Common myeloid progenitor, CD34-positive (primary cell): ENCODE results near the gene CPOX.
A peak's percentile ranks its signal among the peaks of the same experiment; 100 is the strongest.

Experiments
- CTCF ChIA-PET: fragments of 350-600 bp; sonication (Branson Sonifier 250); formaldehyde crosslinking; loops from one replicate; lab custom pipeline; 2021; ENCODE audit warnings: antibody characterized with exemption; lab: Charles Lee
- POLR2A ChIA-PET: fragments of 350-600 bp; sonication (Branson Sonifier 250); formaldehyde crosslinking; loops from one replicate; lab custom pipeline; 2021; ENCODE audit warnings: antibody characterized with exemption; lab: Charles Lee
- DNase-seq, 3 donors: peaks; one replicate each; pipeline versions ENCODE4 v3.0.0 to v3.0.0-alpha.2; 2013
- H3K27ac ChIP-seq, 2 experiments: 1 replicate in 1 of 2; 2 replicates in 1 of 2; pipeline ENCODE4 v1.7.0; 2013; ENCODE audit warnings: inconsistent platforms in 2 of 2, low read length in 2 of 2, mild to moderate bottlenecking in 2 of 2, low read depth in 1 of 2, moderate library complexity in 1 of 2; ENCODE audit not compliant: severe bottlenecking in 2 of 2, insufficient read depth in 1 of 2, poor library complexity in 1 of 2
- H3K27me3 ChIP-seq, 5 experiments: replicated peaks in 2 of 5; 1 replicate in 3 of 5; 2 replicates in 2 of 5; pipeline versions ENCODE4 v1.6.1 to v1.7.0; 2013; ENCODE audit warnings: low read length in 4 of 5, mild to moderate bottlenecking in 2 of 5, moderate library complexity in 2 of 5, inconsistent platforms in 1 of 5; ENCODE audit not compliant: insufficient read depth in 5 of 5, control insufficient read depth in 4 of 5
- H3K36me3 ChIP-seq, 4 experiments: 1 replicate in 2 of 4; 2 replicates in 2 of 4; pipeline versions ENCODE4 v1.6.1 to v1.7.0; 2013; ENCODE audit warnings: low read length in 3 of 4, control low read depth in 1 of 4, mild to moderate bottlenecking in 1 of 4; ENCODE audit not compliant: control insufficient read depth in 4 of 4, insufficient read depth in 4 of 4
- H3K4me1 ChIP-seq, 4 experiments: 1 replicate in 3 of 4; 2 replicates in 1 of 4; pipeline versions ENCODE4 v1.6.1 to v1.7.1; 2013; ENCODE audit warnings: low read length in 3 of 4, mild to moderate bottlenecking in 3 of 4, control low read depth in 1 of 4, inconsistent platforms in 1 of 4, moderate library complexity in 1 of 4; ENCODE audit not compliant: control insufficient read depth in 4 of 4, insufficient read depth in 4 of 4; ENCODE audit errors: control extremely low read depth in 1 of 4
- H3K4me3 ChIP-seq, 7 experiments: 1 replicate in 4 of 7; 2 replicates in 3 of 7; pipeline versions ENCODE4 v1.5.1 to v1.7.0; 2013; ENCODE audit warnings: mild to moderate bottlenecking in 7 of 7, low read length in 6 of 7, moderate library complexity in 6 of 7, inconsistent platforms in 2 of 7, low read depth in 2 of 7, control low read depth in 1 of 7; ENCODE audit not compliant: insufficient read depth in 4 of 7, control insufficient read depth in 1 of 7; ENCODE audit errors: extremely low read depth in 1 of 7
- H3K9me3 ChIP-seq, 5 experiments: 1 replicate in 4 of 5; 2 replicates in 1 of 5; pipeline versions ENCODE4 v1.6.1 to v1.7.1; 2013; ENCODE audit warnings: low read length in 4 of 5, mild to moderate bottlenecking in 2 of 5, inconsistent platforms in 1 of 5, low read depth in 1 of 5, moderate library complexity in 1 of 5; ENCODE audit not compliant: control insufficient read depth in 4 of 5, insufficient read depth in 2 of 5; ENCODE audit errors: control extremely low read depth in 1 of 5
- WGBS: methylation state at CpG from one replicate; pipeline ENCODE4 v1.1.5; 2013; ENCODE audit not compliant: insufficient coverage; 5-methylcytosine and 5-hydroxymethylcytosine counted together

The CPOX gene

DNA sequence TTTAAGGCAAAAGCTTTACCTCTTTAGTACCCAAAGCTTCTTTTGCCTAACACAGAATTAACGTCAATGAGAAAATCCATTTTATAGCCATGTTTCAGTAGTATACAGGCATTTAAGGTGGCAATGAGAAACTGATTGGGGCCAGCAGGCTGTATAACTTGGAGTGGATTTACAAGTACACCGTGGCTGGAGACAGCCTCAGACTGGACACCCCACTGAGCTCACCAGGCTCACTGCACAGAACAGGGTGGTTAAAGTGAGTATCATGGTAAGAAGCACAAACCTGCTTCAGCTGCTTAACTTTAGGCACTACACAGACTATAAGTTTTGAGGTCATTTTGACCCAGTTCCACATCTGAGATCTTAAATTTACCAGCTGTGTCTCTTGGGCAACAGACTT, 8.9 kb downstream of the CPOX start:
- ChIA-PET CTCF (interaction anchor here (1.5 kb wide), 3 partner anchors 9 to 227 kb away, joined by 3 to 5 read pairs (median 3); partner anchors contain the start of gene CPOX), POLR2A (no interaction called here)
- H3K36me3 ChIP-seq: peaks cover 15 to 56% (median 34%) of the 10 kb centered on the region in 4 experiments
- peak overlapping the region in 1 of 2 experiments; percentile 60 for H3K27ac ChIP-seq
- H3K9me3 ChIP-seq: no peaks in the 10 kb centered on the region
- no peak overlapping the region for H3K4me3 ChIP-seq
- peaks cover 0 to 5% (median 0%) of the 10 kb centered on the region in 4 experiments for H3K4me1 ChIP-seq
- no peak for DNase-seq
- no CpG with 5 or more reads among the region's 2 CpGs for WGBS
- H3K27me3 ChIP-seq: no peaks in the 10 kb centered on the region

DNA sequence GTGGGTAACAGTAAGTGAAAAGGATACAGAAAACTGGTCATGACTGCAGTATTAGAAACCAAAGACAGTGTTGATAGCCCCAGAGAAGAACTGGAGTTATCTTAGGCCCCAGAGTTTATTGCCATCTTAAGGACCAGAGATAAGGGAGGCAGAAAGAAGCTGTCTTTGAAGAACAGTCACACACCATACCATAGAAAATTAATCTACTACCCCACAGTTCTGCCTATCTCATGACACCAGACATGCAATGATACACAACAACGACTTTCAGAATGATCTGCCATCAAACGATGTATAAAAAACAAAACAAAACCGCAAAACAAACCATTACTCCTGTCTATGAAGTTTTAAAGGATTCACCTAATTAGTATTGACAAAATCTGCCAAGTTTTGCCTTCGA, 9.6 kb downstream of the CPOX start:
- Histone ChIP-seq H3K4me1 (no peaks in the 10 kb centered on the region), H3K36me3 (peaks cover 18 to 51% (median 34%) of the 10 kb centered on the region in 4 experiments), H3K27me3 (no peaks in the 10 kb centered on the region), H3K9me3 (no peaks in the 10 kb centered on the region), H3K27ac (no peak overlapping the region), H3K4me3 (no peak overlapping the region)
- 59% methylated on average over 2 of the region's 4 CpGs for WGBS
- DNase-seq: peak; percentile 43 to 85 (median 65)
- ChIA-PET POLR2A (no interaction called here), CTCF (interaction anchor here (1.5 kb wide), 1 partner anchor 9 kb away, joined by 5 read pairs; the partner anchor contains the start of gene CPOX)

DNA sequence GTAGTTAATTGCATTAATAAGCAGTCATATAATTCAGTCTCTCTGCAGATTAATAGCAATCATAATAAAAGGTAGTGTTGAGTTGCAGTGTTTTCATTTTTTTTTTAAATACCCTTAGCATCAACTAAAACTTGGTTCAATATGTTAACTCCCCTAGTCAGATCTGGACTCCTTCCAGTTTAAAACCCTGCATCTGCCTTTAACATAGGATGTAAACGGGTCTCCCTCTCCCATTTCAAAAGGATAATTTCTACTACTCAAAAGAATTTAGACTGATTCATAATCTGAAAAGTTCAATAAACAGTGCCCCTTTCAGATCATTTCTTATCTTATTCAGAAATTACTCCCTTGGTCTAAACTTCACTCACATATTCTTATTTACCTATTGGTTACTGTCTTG, 11.4 kb downstream of the CPOX start:
- H3K27ac ChIP-seq: no peak overlapping the region
- CTCF ChIA-PET: interaction anchor here (1.1 to 1.2 kb wide), 2 partner anchors 10 to 11 kb away, joined by 4 read pairs; no protein-coding TSS in a partner anchor

DNA sequence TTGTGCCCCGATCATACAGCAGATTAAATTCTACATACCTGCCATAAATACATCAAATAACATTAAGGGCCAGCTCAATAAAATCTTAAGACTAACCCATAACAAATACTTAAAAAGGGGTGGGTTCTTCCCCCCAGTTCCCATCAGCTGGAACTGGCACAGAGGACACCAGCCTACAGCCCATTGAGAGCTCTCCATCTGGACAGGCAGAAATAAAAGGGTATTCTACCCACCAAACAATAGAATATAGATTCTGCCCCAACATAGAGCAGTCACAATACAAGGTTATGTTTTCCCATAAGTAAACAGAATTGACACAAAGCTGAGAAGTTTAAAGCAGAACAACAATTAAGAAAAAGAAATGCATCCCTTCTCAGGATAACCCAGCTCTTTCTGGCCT, 11.9 kb downstream of the CPOX start:
- no peak overlapping the region for H3K27ac ChIP-seq
- DNase-seq: no peak
- no peaks in the 10 kb centered on the region for H3K9me3 ChIP-seq
- POLR2A ChIA-PET: no interaction called here
- no CpG with 5 or more reads among the region's 1 CpG for WGBS
- H3K36me3 ChIP-seq: peaks cover 20 to 50% (median 35%) of the 10 kb centered on the region in 4 experiments
- no peak overlapping the region for H3K4me3 ChIP-seq
- H3K4me1 ChIP-seq: no peaks in the 10 kb centered on the region
- CTCF ChIA-PET: interaction anchor here (1.1 to 1.2 kb wide), 2 partner anchors 9 to 11 kb away, joined by 4 read pairs; no protein-coding TSS in a partner anchor
- no peaks in the 10 kb centered on the region for H3K27me3 ChIP-seq

More for the DNA sequence above, 11.4 kb downstream of the CPOX start:
- WGBS: 94% methylated on average over 1 of the region's 1 CpG
- Histone ChIP-seq H3K4me1 (no peaks in the 10 kb centered on the region), H3K36me3 (peaks cover 20 to 48% (median 35%) of the 10 kb centered on the region in 4 experiments), H3K27me3 (no peaks in the 10 kb centered on the region), H3K9me3 (no peaks in the 10 kb centered on the region), H3K4me3 (no peak overlapping the region)
- POLR2A ChIA-PET: no interaction called here
- DNase-seq: no peak

DNA sequence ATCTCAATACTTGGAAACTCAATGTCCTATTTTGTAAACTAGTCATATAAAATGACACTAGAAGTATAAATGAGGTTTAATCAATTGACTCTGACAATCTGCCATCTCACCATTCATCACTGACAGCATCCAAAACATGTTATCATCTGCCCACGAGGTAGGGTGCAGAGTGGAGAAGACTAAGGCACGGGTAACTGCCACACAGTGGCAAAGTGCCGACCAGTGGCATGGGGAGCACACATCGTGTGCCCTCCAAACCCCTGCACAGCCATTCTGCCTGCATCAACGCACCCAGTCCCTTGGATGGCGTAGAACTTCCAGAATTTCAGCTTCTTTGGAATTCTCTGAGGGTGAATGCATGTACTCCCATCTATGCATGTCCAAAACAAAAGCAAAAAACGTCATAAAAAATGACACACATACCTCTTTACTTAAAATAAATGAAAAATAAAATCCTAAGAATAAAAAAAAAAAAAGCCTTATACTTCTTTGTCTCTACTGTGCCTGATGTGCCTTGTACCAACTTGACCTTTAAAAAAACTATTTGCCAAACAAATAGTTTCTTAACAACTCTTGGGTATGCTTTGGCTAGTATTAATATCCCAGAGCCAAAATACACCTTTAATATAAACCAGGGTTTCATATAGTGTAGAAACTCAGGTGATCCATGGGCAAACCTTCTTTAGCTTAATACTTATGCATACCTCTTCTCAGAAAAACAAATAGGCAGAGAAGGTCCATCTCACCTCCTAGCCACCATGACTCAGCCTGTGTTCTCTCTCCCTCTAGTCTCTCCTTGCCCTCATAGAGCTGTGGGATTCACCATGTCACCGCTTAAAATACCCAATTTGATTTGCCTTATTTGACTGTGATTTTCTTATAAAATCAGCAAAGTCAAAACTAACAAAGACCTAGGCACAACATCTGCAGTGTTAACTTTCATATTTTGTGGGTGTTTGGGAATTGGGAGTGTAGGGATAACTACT, 12.7 kb downstream of the CPOX start:
- Histone ChIP-seq H3K36me3 (peaks cover 18 to 45% (median 32%) of the 10 kb centered on the region in 4 experiments), H3K9me3 (peaks cover 0 to 2% (median 0%) of the 10 kb centered on the region in 5 experiments), H3K4me3 (no peak overlapping the region), H3K4me1 (no peaks in the 10 kb centered on the region), H3K27ac (no peak overlapping the region), H3K27me3 (no peaks in the 10 kb centered on the region)
- WGBS: 98% methylated on average over 6 of the region's 8 CpGs
- CTCF ChIA-PET: interaction anchor here (1.1 to 1.2 kb wide), 2 partner anchors 9 to 10 kb away, joined by 4 read pairs; no protein-coding TSS in a partner anchor
- DNase-seq: no peak
- POLR2A ChIA-PET: no interaction called here

DNA sequence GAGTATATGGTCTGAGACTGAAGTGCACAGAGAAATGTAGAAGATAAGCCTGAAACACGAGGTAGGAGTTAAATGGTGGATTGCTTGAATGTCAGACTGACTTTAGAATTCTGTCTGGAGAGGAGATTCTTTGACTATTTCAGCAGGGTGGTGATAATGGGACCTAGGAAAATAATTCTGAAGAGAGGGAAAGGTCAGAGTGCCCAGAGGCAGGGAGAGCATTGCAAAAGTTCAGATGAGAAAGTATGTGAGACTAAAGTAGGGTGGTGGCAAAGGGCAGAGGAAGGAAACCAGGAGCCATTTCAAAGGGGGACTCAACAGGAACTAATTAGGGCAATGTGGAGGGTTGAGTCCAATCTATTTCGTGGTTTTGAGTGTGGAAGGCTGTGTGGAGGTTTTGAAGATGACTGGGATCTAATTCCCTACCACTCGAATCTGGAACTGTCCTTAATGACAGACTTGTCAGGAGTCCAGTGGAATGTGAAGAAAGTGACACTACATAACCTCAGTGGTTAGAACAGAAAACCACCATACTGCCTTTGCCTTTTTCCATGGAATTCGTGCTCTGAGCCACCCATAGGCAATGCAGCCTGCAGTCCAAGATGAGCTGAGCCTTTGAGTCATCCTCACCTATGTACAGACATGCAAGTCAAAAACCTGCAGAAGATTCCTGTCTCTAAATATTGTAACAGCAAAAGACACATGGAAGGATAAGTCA, 16.1 kb downstream of the CPOX start:
- Histone ChIP-seq H3K27ac (no peak overlapping the region), H3K27me3 (no peaks in the 10 kb centered on the region), H3K36me3 (peaks cover 14 to 28% (median 20%) of the 10 kb centered on the region in 4 experiments), H3K9me3 (peaks cover 0 to 2% (median 0%) of the 10 kb centered on the region in 5 experiments), H3K4me3 (no peak overlapping the region), H3K4me1 (peaks cover 0 to 7% (median 0%) of the 10 kb centered on the region in 4 experiments)
- ChIA-PET CTCF (interaction anchor here (1.3 kb wide), 1 partner anchor 16 kb away, joined by 3 read pairs; the partner anchor contains the start of gene CPOX), POLR2A (no interaction called here)
- 96% methylated on average over 3 of the region's 4 CpGs for WGBS
- no peak for DNase-seq
